Loucy (cell line): ENCODE data around the gene BCAS4.

Experiments
- H2AFZ ChIP-seq: fragments of 200-600 bp; sonication (generic); 2 replicates; pipeline ENCODE4 v1.6.0; 2016; ENCODE audit warnings: antibody characterized with exemption, mild to moderate bottlenecking, low read length, moderate library complexity
- H3F3A ChIP-seq: fragments of 200-600 bp; 2 replicates; pipeline ENCODE4 v1.6.0; 2016; ENCODE audit warnings: antibody characterized with exemption, low read depth, mild to moderate bottlenecking
- H3K27me3 ChIP-seq: fragments of 200-600 bp; sonication (generic); 2 replicates; pipeline ENCODE4 v1.6.1; 2014; ENCODE audit warnings: low read length, mild to moderate bottlenecking; ENCODE audit not compliant: insufficient read depth, poor library complexity, severe bottlenecking
- H3K36me3 ChIP-seq: fragments of 200-600 bp; sonication (generic); 2 replicates; pipeline ENCODE4 v1.6.1; 2016; ENCODE audit warnings: low read length; ENCODE audit not compliant: insufficient read depth
- H3K4me1 ChIP-seq: fragments of 200-600 bp; sonication (generic); 2 replicates; pipeline ENCODE4 v1.5.1; 2014; ENCODE audit warnings: low read length, mild to moderate bottlenecking; ENCODE audit not compliant: insufficient read depth, poor library complexity, severe bottlenecking
- H3K4me2 ChIP-seq: fragments of 200-600 bp; sonication (generic); 2 replicates; pipeline ENCODE4 v1.6.0; 2014; ENCODE audit warnings: antibody characterized with exemption, low read length, low read depth, mild to moderate bottlenecking; ENCODE audit not compliant: poor library complexity, severe bottlenecking
- H3K4me3 ChIP-seq: fragments of 200-600 bp; sonication (generic); 2 replicates; pipeline ENCODE4 v1.5.1; 2014; ENCODE audit warnings: low read length, mild to moderate bottlenecking, mixed read lengths; ENCODE audit not compliant: poor library complexity, severe bottlenecking
- H3K79me2 ChIP-seq: fragments of 200-600 bp; sonication (generic); 2 replicates; pipeline ENCODE4 v1.6.1; 2014; ENCODE audit warnings: low read length; ENCODE audit not compliant: insufficient read depth
- H3K9ac ChIP-seq: fragments of 200-600 bp; sonication (generic); 2 replicates; pipeline ENCODE4 v1.6.0; 2014; ENCODE audit warnings: mild to moderate bottlenecking, low read depth, low read length, moderate library complexity; ENCODE audit not compliant: poor library complexity, severe bottlenecking
- H3K9me2 ChIP-seq: fragments of 200-600 bp; sonication (generic); replicated peaks from 2 replicates; pipeline ENCODE4 v1.6.1; 2016; ENCODE audit warnings: low read depth, low read length, mixed read lengths
- H3K9me3 ChIP-seq: fragments of 200-600 bp; sonication (generic); 2 replicates; pipeline ENCODE4 v1.6.1; 2014; ENCODE audit warnings: mild to moderate bottlenecking, antibody characterized with exemption, low read length, low read depth; ENCODE audit not compliant: insufficient read depth
- H4K20me1 ChIP-seq: fragments of 200-600 bp; sonication (generic); 2 replicates; pipeline ENCODE4 v1.6.0; 2014; ENCODE audit warnings: antibody characterized with exemption, low read length, mild to moderate bottlenecking; ENCODE audit not compliant: insufficient read depth, poor library complexity, severe bottlenecking
- CTCF ChIP-seq: fragments of 200-600 bp; sonication (generic); conservative IDR thresholded peaks from 2 replicates; pipeline ENCODE4 v1.5.1; 2014; ENCODE audit warnings: mild to moderate bottlenecking, antibody characterized with exemption, low read length
- EZH2phosphoT487 ChIP-seq: fragments of 200-600 bp; IDR thresholded peaks from 2 replicates; pipeline ENCODE4 v1.6.1; 2018; ENCODE audit warnings: antibody characterized with exemption, mild to moderate bottlenecking, moderate library complexity, borderline replicate concordance

BCAS4 gene

GRCh38 chr20:50794846-50795634 is at the start of gene BCAS4:
TSS of gene BCAS4 (plus strand) at chr20:50795061. CDS start at chr20:50795084, 23 bp downstream.
- no peaks in the 10 kb centered on the region for H3K9me2 ChIP-seq
- H3K79me2 ChIP-seq: no peaks in the 10 kb centered on the region
- H3F3A ChIP-seq: no peaks in the 10 kb centered on the region
- H4K20me1 ChIP-seq: no peaks in the 10 kb centered on the region
- H3K9ac ChIP-seq: peak within 1 kb of the TSS; percentile 72
- TF ChIP-seq EZH2phosphoT487: no peak
- peak; percentile 68 for TF ChIP-seq CTCF
- no peaks in the 10 kb centered on the region for H3K36me3 ChIP-seq
- peak within 1 kb of the TSS; percentile 75 for H2AFZ ChIP-seq
- no peaks in the 10 kb centered on the region for H3K9me3 ChIP-seq
- H3K4me1 ChIP-seq: peaks cover 8% of the 10 kb centered on the region
- peak within 1 kb of the TSS; percentile 65 for H3K4me2 ChIP-seq
- no peaks in the 10 kb centered on the region for H3K27me3 ChIP-seq
- H3K4me3 ChIP-seq: peak within 1 kb of the TSS; percentile 98

- no peaks in the 10 kb centered on the region for H3K9me2 ChIP-seq
- no peaks in the 10 kb centered on the region for H3F3A ChIP-seq
- no peak for TF ChIP-seq EZH2phosphoT487
- no peak for TF ChIP-seq CTCF
- no peak overlapping the region for H3K9ac ChIP-seq
- H3K9me3 ChIP-seq: no peaks in the 10 kb centered on the region
- no peaks in the 10 kb centered on the region for H3K27me3 ChIP-seq
- H4K20me1 ChIP-seq: peaks cover 3% of the 10 kb centered on the region
- peaks cover 5% of the 10 kb centered on the region; the same call in 1 of the 2 replicates for H3K36me3 ChIP-seq
- no peaks in the 10 kb centered on the region for H3K4me1 ChIP-seq
- no peaks in the 10 kb centered on the region for H3K79me2 ChIP-seq
- no peak overlapping the region for H2AFZ ChIP-seq
- no peak overlapping the region for H3K4me3 ChIP-seq
- H3K4me2 ChIP-seq: no peak overlapping the region
These were observed 49.2 kb upstream of the BCAS4 start for GRCh38 chr20:50745634-50746137.

- no peak overlapping the region for H3K9ac ChIP-seq
- H3K27me3 ChIP-seq: no peaks in the 10 kb centered on the region
- no peaks in the 10 kb centered on the region for H3K9me3 ChIP-seq
- H3K4me1 ChIP-seq: no peaks in the 10 kb centered on the region
- H4K20me1 ChIP-seq: peaks cover 3% of the 10 kb centered on the region
- no peak overlapping the region for H3K4me2 ChIP-seq
- no peaks in the 10 kb centered on the region for H3K9me2 ChIP-seq
- no peaks in the 10 kb centered on the region for H3F3A ChIP-seq
- no peak for TF ChIP-seq CTCF
- H3K4me3 ChIP-seq: no peak overlapping the region
- H2AFZ ChIP-seq: no peak overlapping the region
- H3K36me3 ChIP-seq: peaks cover 5% of the 10 kb centered on the region; the same call in 1 of the 2 replicates
- no peaks in the 10 kb centered on the region for H3K79me2 ChIP-seq
These were observed 48.5 kb upstream of the BCAS4 start for GRCh38 chr20:50746138-50746940.
